Measurements from ENCODE around the gene MYOM1.

Gene MYOM1

GRCh38 chr18:3119401-3120341 is 100.1 kb downstream of the MYOM1 start:
- no peak for DNase-seq (ENCODE audit: low spot score)

GRCh38 chr18:3118195-3119010 is 101.4 kb downstream of the MYOM1 start:
- no CpG with 5 or more reads among the region's 10 CpGs for WGBS, 2 donors (ENCODE audit: extremely low coverage in 2 of 2, insufficient read length in 2 of 2, insufficient replicate concordance in 1 of 2)
- Histone ChIP-seq H3K36me3 (replicated peaks in 1 of 2; ENCODE audit: control insufficient read depth in 2 of 2, insufficient read depth in 2 of 2, low read length in 2 of 2) (no peaks in the 10 kb centered on the region), H3K9me3 (replicated peaks in 1 of 2; ENCODE audit: control insufficient read depth in 2 of 2, insufficient read depth in 1 of 2, low read depth in 1 of 2, low read length in 2 of 2) (no peaks in the 10 kb centered on the region), H3K14ac (ENCODE audit: low read length) (no peak overlapping the region), H2BK5ac (ENCODE audit: low read length) (no peak overlapping the region), H4K8ac (ENCODE audit: low read depth, low read length) (no peak overlapping the region), H3K9ac (ENCODE audit: low read depth, low read length, poor library complexity) (no peak overlapping the region), H2BK15ac (ENCODE audit: low read length) (no peak overlapping the region), H2BK12ac (ENCODE audit: low read length) (no peak overlapping the region), H3K18ac (ENCODE audit: low read length) (no peak overlapping the region), H3K4ac (ENCODE audit: low read length) (no peak overlapping the region), H4K91ac (ENCODE audit: low read depth, low read length, poor library complexity) (no peak overlapping the region), H2AFZ (ENCODE audit: low read length) (no peak overlapping the region), H3K4me1 (ENCODE audit: control insufficient read depth in 2 of 2, insufficient read depth in 1 of 2, low read depth in 1 of 2, low read length in 2 of 2) (peaks cover 0 to 2% of the 10 kb centered on the region in 2 donors), H3K23ac (ENCODE audit: low read depth, low read length, poor library complexity) (no peak overlapping the region), H3K4me3 (ENCODE audit: low read length in 2 of 2) (no peak overlapping the region), H3K79me1 (ENCODE audit: low read depth, low read length) (no peaks in the 10 kb centered on the region), H2AK5ac (ENCODE audit: low read depth, low read length) (no peak overlapping the region), H3K27ac (replicated peaks; ENCODE audit: low read length) (no peak overlapping the region), H2BK120ac (ENCODE audit: low read depth, low read length) (no peak overlapping the region), H3K4me2 (ENCODE audit: insufficient read depth, low read length, poor library complexity, severe bottlenecking) (no peak overlapping the region), H3K27me3 (ENCODE audit: control insufficient read depth in 3 of 3, insufficient read depth in 3 of 3, low read depth in 1 of 3, low read length in 3 of 3) (no peaks in the 10 kb centered on the region)
- no peak for DNase-seq (ENCODE audit: low spot score)

More at GRCh38 chr18:3119401-3120341, 100.1 kb downstream of the MYOM1 start:
- H3K18ac ChIP-seq (ENCODE audit: low read length) = no peak overlapping the region
- no peak overlapping the region for H3K4ac ChIP-seq (ENCODE audit: low read length)
- H3K4me3 ChIP-seq (ENCODE audit: low read length in 2 of 2) = no peak overlapping the region
- no peaks in the 10 kb centered on the region for H3K27me3 ChIP-seq (ENCODE audit: control insufficient read depth in 3 of 3, insufficient read depth in 3 of 3, low read depth in 1 of 3, low read length in 3 of 3)
- H2BK5ac ChIP-seq (ENCODE audit: low read length) = no peak overlapping the region
- no peaks in the 10 kb centered on the region for H3K36me3 ChIP-seq (replicated peaks in 1 of 2; ENCODE audit: control insufficient read depth in 2 of 2, insufficient read depth in 2 of 2, low read length in 2 of 2)
- H3K79me1 ChIP-seq (ENCODE audit: low read depth, low read length) = no peaks in the 10 kb centered on the region
- no peak overlapping the region for H3K27ac ChIP-seq (replicated peaks; ENCODE audit: low read length)
- H2BK12ac ChIP-seq (ENCODE audit: low read length) = no peak overlapping the region
- no peak overlapping the region for H2BK120ac ChIP-seq (ENCODE audit: low read depth, low read length)
- H2BK15ac ChIP-seq (ENCODE audit: low read length) = no peak overlapping the region
- H3K14ac ChIP-seq (ENCODE audit: low read length) = no peak overlapping the region
- H4K8ac ChIP-seq (ENCODE audit: low read depth, low read length) = no peak overlapping the region
- H3K23ac ChIP-seq (ENCODE audit: low read depth, low read length, poor library complexity) = no peak overlapping the region
- H3K4me1 ChIP-seq (ENCODE audit: control insufficient read depth in 2 of 2, insufficient read depth in 1 of 2, low read depth in 1 of 2, low read length in 2 of 2) = peaks cover 0 to 2% of the 10 kb centered on the region in 2 donors
- H3K9me3 ChIP-seq (replicated peaks in 1 of 2; ENCODE audit: control insufficient read depth in 2 of 2, insufficient read depth in 1 of 2, low read depth in 1 of 2, low read length in 2 of 2) = no peaks in the 10 kb centered on the region
- no peak overlapping the region for H2AFZ ChIP-seq (ENCODE audit: low read length)
- no peak overlapping the region for H2AK5ac ChIP-seq (ENCODE audit: low read depth, low read length)
- no peak overlapping the region for H4K91ac ChIP-seq (ENCODE audit: low read depth, low read length, poor library complexity)
- no CpG with 5 or more reads among the region's 12 CpGs for WGBS, 2 donors (ENCODE audit: extremely low coverage in 2 of 2, insufficient read length in 2 of 2, insufficient replicate concordance in 1 of 2)
- H3K4me2 ChIP-seq (ENCODE audit: insufficient read depth, low read length, poor library complexity, severe bottlenecking) = no peak overlapping the region
- H3K9ac ChIP-seq (ENCODE audit: low read depth, low read length, poor library complexity) = no peak overlapping the region

- no peak overlapping the region for H3K27ac ChIP-seq (replicated peaks; ENCODE audit: low read length)
- H2BK12ac ChIP-seq (ENCODE audit: low read length) = no peak overlapping the region
- H3K9me3 ChIP-seq (replicated peaks in 1 of 2; ENCODE audit: control insufficient read depth in 2 of 2, insufficient read depth in 1 of 2, low read depth in 1 of 2, low read length in 2 of 2) = no peaks in the 10 kb centered on the region
- no CpG with 5 or more reads among the region's 4 CpGs for WGBS, 2 donors (ENCODE audit: extremely low coverage in 2 of 2, insufficient read length in 2 of 2, insufficient replicate concordance in 1 of 2)
- no peak overlapping the region for H4K91ac ChIP-seq (ENCODE audit: low read depth, low read length, poor library complexity)
- no peak for DNase-seq (ENCODE audit: low spot score)
- no peak overlapping the region for H3K18ac ChIP-seq (ENCODE audit: low read length)
- no peak overlapping the region for H3K9ac ChIP-seq (ENCODE audit: low read depth, low read length, poor library complexity)
- H2BK120ac ChIP-seq (ENCODE audit: low read depth, low read length) = no peak overlapping the region
- H4K8ac ChIP-seq (ENCODE audit: low read depth, low read length) = no peak overlapping the region
- no peak overlapping the region for H2BK15ac ChIP-seq (ENCODE audit: low read length)
- no peak overlapping the region for H2BK5ac ChIP-seq (ENCODE audit: low read length)
- H3K4me3 ChIP-seq (ENCODE audit: low read length in 2 of 2) = no peak overlapping the region
- no peaks in the 10 kb centered on the region for H3K27me3 ChIP-seq (ENCODE audit: control insufficient read depth in 3 of 3, insufficient read depth in 3 of 3, low read depth in 1 of 3, low read length in 3 of 3)
- H3K14ac ChIP-seq (ENCODE audit: low read length) = no peak overlapping the region
- no peaks in the 10 kb centered on the region for H3K79me1 ChIP-seq (ENCODE audit: low read depth, low read length)
- H3K36me3 ChIP-seq (replicated peaks in 1 of 2; ENCODE audit: control insufficient read depth in 2 of 2, insufficient read depth in 2 of 2, low read length in 2 of 2) = no peaks in the 10 kb centered on the region
- H3K4me1 ChIP-seq (ENCODE audit: control insufficient read depth in 2 of 2, insufficient read depth in 1 of 2, low read depth in 1 of 2, low read length in 2 of 2) = peaks cover 0 to 2% of the 10 kb centered on the region in 2 donors
- H2AK5ac ChIP-seq (ENCODE audit: low read depth, low read length) = no peak overlapping the region
- H3K4ac ChIP-seq (ENCODE audit: low read length) = no peak overlapping the region
- H3K4me2 ChIP-seq (ENCODE audit: insufficient read depth, low read length, poor library complexity, severe bottlenecking) = no peak overlapping the region
- H2AFZ ChIP-seq (ENCODE audit: low read length) = no peak overlapping the region
- H3K23ac ChIP-seq (ENCODE audit: low read depth, low read length, poor library complexity) = no peak overlapping the region
Observed at GRCh38 chr18:3117493-3118192, 102.1 kb downstream of the MYOM1 start.
